Parathyroid adenoma (tissue), 2 donors: ENCODE measurements around the gene HNRNPLL.

Source experiments
- H2AFZ ChIP-seq: fragments of 300-600 bp; sonication (generic); one replicate; pipeline ENCODE4 v1.7.0; 2017; ENCODE audit warnings: antibody characterized with exemption, mild to moderate bottlenecking
- H3K27ac ChIP-seq: fragments of 300-600 bp; sonication (generic); one replicate; pipeline ENCODE4 v1.7.0; 2017
- H3K27me3 ChIP-seq: fragments of 300-600 bp; sonication (generic); one replicate; pipeline ENCODE4 v1.7.0; 2017; ENCODE audit warnings: low read length; ENCODE audit not compliant: control insufficient read depth, insufficient read depth
- H3K36me3 ChIP-seq: fragments of 300-600 bp; sonication (generic); one replicate; pipeline ENCODE4 v1.7.0; 2017; ENCODE audit warnings: low read length; ENCODE audit not compliant: control insufficient read depth, insufficient read depth
- H3K4me1 ChIP-seq: fragments of 300-600 bp; sonication (generic); one replicate; pipeline ENCODE4 v1.7.0; 2017; ENCODE audit warnings: control low read depth
- H3K4me2 ChIP-seq: fragments of 300-600 bp; sonication (generic); one replicate; pipeline ENCODE4 v1.7.0; 2017; ENCODE audit warnings: low read length
- H3K4me3 ChIP-seq: fragments of 300-600 bp; sonication (generic); one replicate; pipeline ENCODE4 v1.7.0; 2017; ENCODE audit warnings: low read depth, low read length
- H3K79me2 ChIP-seq: fragments of 300-600 bp; sonication (generic); one replicate; pipeline ENCODE4 v1.7.0; 2017; ENCODE audit warnings: control low read depth
- H3K9ac ChIP-seq: fragments of 300-600 bp; sonication (generic); one replicate; pipeline ENCODE4 v1.7.0; 2017; ENCODE audit warnings: mild to moderate bottlenecking
- H3K9me3 ChIP-seq: fragments of 300-600 bp; sonication (generic); one replicate; pipeline ENCODE4 v1.7.0; 2017; ENCODE audit warnings: low read length; ENCODE audit not compliant: control insufficient read depth
- CTCF ChIP-seq: fragments of 300-600 bp; sonication (generic); IDR thresholded peaks from one replicate; pipeline ENCODE4 v1.7.0; 2017; ENCODE audit warnings: antibody characterized with exemption, mild to moderate bottlenecking
- donor health status: primary hyperparathyroidism.

HNRNPLL gene

GRCh38 chr2:38514603-38515154, 88.0 kb downstream of the HNRNPLL start:
- Histone ChIP-seq H3K27ac (no peak overlapping the region), H3K4me3 (no peak overlapping the region), H3K4me1 (peaks cover 3% of the 10 kb centered on the region), H2AFZ (no peak overlapping the region), H3K4me2 (no peak overlapping the region), H3K9me3 (no peaks in the 10 kb centered on the region), H3K9ac (no peak overlapping the region), H3K27me3 (no peaks in the 10 kb centered on the region), H3K36me3 (no peaks in the 10 kb centered on the region), H3K79me2 (no peaks in the 10 kb centered on the region)
- no peak for TF ChIP-seq CTCF

GRCh38 chr2:38512211-38512610, 90.5 kb downstream of the HNRNPLL start:
- Histone ChIP-seq H3K9ac (no peak overlapping the region), H2AFZ (no peak overlapping the region), H3K27ac (no peak overlapping the region), H3K27me3 (no peaks in the 10 kb centered on the region), H3K4me3 (no peak overlapping the region), H3K4me1 (peaks cover 5% of the 10 kb centered on the region), H3K79me2 (no peaks in the 10 kb centered on the region), H3K4me2 (no peak overlapping the region), H3K9me3 (no peaks in the 10 kb centered on the region), H3K36me3 (no peaks in the 10 kb centered on the region)
- TF ChIP-seq CTCF, result no peak
